Testis (tissue), 2 donors: ENCODE results near the gene ANKH.

ENCODE experiments used
- CTCF ChIP-seq, 3 experiments: fragments of 450-650 bp in 2 of 3; fragments of 200-600 bp in 1 of 3; sonication (generic) in 1 of 3; IDR thresholded peaks; one replicate each; pipeline ENCODE4 v1.5.1; 2016 to 2019; ENCODE audit warnings: antibody characterized with exemption in 3 of 3, mild to moderate bottlenecking in 2 of 3, moderate library complexity in 1 of 3
- POLR2A ChIP-seq: fragments of 450-650 bp; IDR thresholded peaks from one replicate; pipeline ENCODE4 v1.6.1; 2017; ENCODE audit warnings: antibody characterized with exemption, mild to moderate bottlenecking, moderate library complexity

- no peak for TF ChIP-seq CTCF (IDR thresholded peaks at IDR 0.05)
- no peak for TF ChIP-seq POLR2A
Observed at GRCh38 chr5:14859980-14860379, 11.6 kb downstream of the ANKH start.
